Omental fat pad (tissue), 4 donors: ENCODE data around the gene TCF4. TPM values are rescaled to one million over a fixed set of nuclear protein-coding genes. Genes with fewer than 3 reads are reported as not detected.

ENCODE experiments used
- ATAC-seq: fragments of 150-250 bp; one replicate; pipeline ENCODE4 v1.9.1; 2016; ENCODE audit warnings: mild to moderate bottlenecking, moderate library complexity; ENCODE audit not compliant: low FRiP score
- DNase-seq: peaks from one replicate; pipeline ENCODE4 v3.0.0-alpha.2; 2019; ENCODE audit warnings: low spot score
- total RNA-seq, 4 donors: library from RNA; depleted of rRNA; stranded (reverse); fragments of >200 nt; gene quantifications; one replicate each; pipeline ENCODE4 v1.1.0, GENCODE V29; 2016
- TF ChIP-seq, protein P1 (sequence below), 3 donors: fragments of 450-650 bp; IDR thresholded peaks; one replicate each; pipeline ENCODE4 v1.5.1; 2016 to 2017; ENCODE audit warnings: antibody characterized with exemption in 3 of 3, mild to moderate bottlenecking in 3 of 3, moderate library complexity in 2 of 3

TCF4 gene
- total RNA-seq, 4 donors from 2014 or later: 113 to 381 (median 141) TPM

DNA sequence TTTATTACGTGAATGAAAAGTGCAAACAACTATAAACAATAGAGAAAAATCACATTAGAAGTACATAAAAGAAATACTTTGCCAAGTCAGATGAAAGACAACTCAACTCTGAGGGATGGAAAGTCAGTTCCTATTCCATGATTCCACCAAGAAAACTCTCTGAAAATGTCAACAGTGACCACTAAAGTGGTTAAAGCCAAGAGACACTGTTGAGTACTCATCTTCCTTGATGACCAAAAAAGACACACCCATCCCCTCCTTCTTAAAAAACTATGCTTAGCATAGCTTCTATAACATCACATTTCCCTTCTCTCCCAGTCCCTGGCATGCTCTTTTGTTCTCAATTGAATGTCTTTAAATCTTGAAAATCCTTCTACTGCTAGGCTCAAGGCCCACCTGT is 160.0 kb downstream of the TCF4 start:
- ATAC-seq (no peak), DNase-seq (no peak)
- TF ChIP-seq, protein P1, sequence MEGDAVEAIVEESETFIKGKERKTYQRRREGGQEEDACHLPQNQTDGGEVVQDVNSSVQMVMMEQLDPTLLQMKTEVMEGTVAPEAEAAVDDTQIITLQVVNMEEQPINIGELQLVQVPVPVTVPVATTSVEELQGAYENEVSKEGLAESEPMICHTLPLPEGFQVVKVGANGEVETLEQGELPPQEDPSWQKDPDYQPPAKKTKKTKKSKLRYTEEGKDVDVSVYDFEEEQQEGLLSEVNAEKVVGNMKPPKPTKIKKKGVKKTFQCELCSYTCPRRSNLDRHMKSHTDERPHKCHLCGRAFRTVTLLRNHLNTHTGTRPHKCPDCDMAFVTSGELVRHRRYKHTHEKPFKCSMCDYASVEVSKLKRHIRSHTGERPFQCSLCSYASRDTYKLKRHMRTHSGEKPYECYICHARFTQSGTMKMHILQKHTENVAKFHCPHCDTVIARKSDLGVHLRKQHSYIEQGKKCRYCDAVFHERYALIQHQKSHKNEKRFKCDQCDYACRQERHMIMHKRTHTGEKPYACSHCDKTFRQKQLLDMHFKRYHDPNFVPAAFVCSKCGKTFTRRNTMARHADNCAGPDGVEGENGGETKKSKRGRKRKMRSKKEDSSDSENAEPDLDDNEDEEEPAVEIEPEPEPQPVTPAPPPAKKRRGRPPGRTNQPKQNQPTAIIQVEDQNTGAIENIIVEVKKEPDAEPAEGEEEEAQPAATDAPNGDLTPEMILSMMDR (IDR thresholded peaks at IDR 0.05): no peak

DNA sequence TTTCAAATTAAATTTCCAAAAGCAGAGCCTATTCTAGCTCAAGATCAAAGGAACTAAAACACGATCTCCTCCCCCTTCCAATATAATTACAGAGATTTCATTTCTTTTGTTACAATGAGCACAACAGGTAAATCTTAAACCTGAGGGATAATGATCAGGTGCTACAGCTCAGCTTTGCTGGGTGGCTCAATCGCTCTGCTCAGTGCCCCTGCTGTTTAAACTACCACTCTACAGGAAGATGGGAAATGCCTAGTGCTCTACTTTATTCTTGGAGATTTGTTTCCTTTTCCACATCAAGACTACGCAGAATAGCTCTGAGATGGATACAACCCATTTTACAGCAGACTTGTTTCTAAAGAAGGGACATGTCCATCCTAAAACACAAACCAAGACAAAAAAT is 162.3 kb downstream of the TCF4 start:
- no peak for DNase-seq
- ATAC-seq: no peak
- TF ChIP-seq, protein P1 (IDR thresholded peaks at IDR 0.05): no peak

- ATAC-seq (no peak), DNase-seq (no peak)
- TF ChIP-seq, protein P1 (IDR thresholded peaks at IDR 0.05): no peak
Observed at GRCh38 chr18:55422456-55423180, 165.4 kb downstream of the TCF4 start.

DNA sequence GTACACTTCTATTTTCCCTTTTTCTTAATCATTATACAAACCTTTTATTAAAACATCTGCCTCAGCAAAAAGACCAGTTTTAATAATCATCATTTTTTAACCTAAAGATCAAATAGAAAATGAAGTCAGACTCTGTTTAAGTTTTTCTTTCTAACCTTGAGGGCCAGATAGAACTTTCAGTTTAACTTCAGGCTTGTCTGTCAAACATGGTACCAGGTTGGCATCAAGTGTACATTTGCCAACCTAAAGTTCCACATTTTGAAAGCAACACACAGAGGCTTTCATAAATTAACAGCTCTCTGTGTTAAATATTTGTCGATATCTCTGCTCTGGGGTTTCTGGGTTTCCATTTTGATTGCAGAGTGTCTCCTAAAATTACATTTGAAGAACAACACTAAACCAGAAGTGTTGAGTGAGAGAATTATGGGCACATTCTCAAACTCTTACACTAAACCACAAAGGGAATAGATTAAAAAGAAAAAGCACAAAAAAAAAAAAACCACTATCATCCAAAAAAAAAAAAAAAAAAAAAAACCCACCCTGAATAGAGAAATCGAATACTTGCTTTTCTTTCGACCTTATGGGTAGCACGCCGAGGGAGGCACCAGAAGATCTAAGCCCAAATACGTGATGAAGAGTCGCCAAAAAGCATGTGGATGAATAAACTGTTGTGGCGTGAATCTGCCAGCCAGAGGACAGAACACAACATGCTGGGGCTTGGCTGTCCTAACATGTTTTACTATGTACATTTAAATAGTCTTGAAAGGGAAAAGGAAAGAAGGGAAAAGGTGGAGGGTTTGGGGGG is 166.2 kb downstream of the TCF4 start:
- ATAC-seq (no peak), DNase-seq (no peak)
- TF ChIP-seq, protein P1 (IDR thresholded peaks at IDR 0.05): no peak

DNA sequence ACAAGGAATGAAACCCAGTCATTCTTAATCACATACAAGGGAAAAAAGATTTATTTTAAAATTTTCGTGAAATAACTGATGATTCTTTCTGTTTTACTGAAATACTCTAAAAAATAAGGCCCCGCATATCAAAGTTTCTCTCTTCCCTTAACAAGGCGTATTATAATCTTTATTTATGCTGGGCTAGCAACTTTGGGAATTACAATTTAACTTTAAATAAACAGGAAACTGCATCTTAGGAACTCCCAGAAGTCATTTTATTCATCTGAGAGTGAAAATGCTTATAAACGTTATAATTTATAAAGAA is 166.7 kb downstream of the TCF4 start:
- TF ChIP-seq, protein P1 (IDR thresholded peaks at IDR 0.05): no peak
- DNase-seq (no peak), ATAC-seq (no peak)

DNA sequence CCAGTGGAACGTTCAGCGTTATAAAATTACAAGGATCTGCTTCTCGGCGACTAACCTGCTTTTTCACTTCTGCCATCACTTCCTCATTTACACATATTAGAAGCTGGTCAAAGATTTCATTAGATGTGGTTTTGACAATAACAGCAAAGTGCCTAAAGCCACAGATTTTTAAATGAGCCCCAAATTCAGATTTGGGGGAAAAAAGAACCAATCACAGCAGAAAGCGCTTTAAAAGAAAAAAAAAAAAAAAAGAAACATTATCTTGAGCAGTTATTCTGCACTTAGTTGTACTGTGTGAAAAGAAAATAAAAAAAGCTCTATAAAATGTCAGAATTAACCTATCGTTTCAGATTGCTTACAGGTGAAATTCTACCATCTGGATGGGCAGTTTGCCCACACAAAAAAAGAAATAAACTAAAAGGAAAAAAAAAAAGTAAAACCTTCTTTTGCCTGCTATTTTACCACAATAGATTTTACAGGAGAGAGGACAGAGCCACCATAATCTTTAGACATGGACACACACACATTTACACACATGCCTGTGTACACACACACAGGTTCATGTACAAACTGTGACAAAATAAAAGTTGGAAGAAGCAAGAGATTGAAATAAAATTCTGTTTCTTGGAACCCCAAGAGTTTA is 167.2 kb downstream of the TCF4 start:
- no peak for ATAC-seq
- TF ChIP-seq, protein P1 (IDR thresholded peaks at IDR 0.05): no peak
- DNase-seq: no peak
